ENCODE results near the gene LOXL1.
"Not testable (repeated sequence)": the region's sequence is repeated elsewhere in the genome, so short reads cannot be mapped to it uniquely, and the experiment has no call there.

LOXL1 gene

DNA sequence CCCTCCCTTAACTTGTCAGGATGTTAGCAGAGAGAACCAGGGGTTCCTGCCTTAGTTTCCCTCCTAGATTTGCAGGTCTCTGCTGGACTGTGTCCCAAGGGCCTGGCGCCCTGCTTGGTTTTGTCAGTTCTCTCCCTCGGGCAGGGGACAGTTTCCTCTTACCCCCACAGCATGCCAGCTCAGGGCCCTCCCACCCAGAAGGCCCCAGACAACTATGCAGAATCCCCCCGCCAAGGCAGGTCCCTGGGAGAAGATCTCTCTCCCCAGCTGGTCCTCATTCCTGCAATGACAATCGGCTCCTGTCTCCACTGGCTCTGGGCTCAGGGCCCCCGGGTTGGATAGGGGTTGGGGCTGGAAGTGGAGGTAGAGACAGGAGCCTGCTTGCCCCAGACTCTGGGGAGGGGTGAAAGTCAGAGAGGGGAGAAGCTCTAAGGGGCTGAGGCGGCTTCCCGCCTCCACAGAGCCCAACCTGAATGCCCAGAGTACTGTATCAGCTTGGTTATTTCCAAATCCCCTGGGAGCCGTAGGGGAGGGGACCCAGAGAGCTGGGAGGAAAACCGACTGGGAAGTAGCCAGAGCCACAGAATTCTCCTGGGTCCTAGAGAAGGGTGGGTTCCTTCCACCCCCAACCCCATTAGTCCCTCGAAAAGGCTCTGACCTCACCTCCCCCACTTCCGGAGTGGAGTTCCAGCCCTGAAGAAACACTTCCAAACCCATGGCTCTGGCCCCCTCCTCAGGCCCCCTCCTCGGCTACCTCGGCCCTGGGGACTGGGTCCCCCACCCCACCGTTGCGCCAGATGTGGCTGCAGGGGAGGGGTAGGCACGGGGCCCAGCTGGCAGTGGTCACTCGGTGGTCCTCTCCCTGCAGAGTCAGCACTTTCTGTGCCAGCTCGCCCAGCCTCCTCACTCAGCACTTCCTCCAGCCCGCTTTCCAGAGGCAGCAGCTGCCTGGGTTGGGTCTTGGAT lies 3.8 kb upstream of the LOXL1 start:
- DNase-seq (ENCODE audit: low read depth), result peak; percentile 68

DNA sequence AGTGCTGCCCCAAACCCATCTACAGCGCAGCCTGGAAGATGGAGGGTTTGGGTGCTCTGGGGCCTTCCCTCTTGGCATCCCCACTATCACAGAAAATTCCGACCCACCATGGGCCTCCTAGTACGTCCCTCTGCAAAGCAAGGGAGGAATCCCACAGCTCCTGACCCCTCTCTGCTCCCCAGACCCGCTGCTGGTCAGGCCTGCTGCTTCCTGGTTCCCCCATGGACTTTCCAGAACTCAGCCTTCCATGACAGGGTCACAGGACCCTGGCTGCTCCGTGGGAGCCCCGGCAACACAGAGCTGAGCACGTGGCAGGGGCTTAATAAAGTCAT lies 3.1 kb upstream of the LOXL1 start:
- no peak for DNase-seq (ENCODE audit: low read depth)

GRCh38 chr15:73923488-73924164 lies 2.6 kb upstream of the LOXL1 start:
- DNase-seq (ENCODE audit: low read depth), result no peak

DNA sequence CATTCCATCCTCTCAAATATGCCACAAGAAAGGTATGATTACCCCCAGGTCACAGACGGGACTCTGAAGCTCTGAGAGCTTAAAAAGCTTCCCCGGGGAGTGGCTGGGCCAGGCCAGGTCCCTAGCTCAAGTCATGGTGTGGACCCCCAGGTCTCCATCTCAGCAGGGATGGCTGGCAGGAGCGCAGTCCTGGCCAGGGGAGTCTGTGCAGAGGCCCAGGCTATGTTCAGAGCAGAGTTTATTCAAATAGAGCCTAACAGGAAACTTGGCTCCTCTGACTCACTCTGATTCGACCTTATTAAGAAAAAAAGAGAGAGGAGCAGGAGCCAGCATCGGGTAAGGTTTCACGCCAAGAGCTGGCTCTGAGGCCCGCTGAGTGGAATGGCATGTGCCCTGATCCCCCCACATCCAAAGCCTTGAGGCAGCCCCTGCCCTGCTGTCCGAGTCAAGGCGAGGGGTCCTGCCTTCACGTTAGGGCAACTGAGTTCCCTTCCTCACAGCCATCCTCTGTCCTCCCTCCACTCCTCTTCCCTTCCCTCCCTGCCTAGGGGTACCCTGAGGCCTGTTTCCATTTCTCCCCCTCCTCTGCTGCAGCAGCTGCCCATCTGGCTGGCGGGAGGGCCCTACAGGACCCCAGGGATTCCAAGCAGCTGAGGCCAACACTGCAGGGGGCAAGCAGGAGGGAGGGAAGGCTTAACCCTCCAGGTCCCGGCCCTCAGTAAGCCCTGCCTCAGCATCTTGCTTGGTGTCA lies 1.9 kb upstream of the LOXL1 start:
- DNase-seq (ENCODE audit: low read depth), result peak; percentile 75

GRCh38 chr15:73925848-73926218 lies 429 bp upstream of the LOXL1 start:
- DNase-seq (ENCODE audit: low read depth), result no peak

- no peak for DNase-seq (ENCODE audit: low read depth)
Observed at GRCh38 chr15:73927003-73927475, 777 bp downstream of the LOXL1 start.

- no peak for DNase-seq (ENCODE audit: low read depth)
Observed at GRCh38 chr15:73927476-73928240, 1.4 kb downstream of the LOXL1 start.

DNA sequence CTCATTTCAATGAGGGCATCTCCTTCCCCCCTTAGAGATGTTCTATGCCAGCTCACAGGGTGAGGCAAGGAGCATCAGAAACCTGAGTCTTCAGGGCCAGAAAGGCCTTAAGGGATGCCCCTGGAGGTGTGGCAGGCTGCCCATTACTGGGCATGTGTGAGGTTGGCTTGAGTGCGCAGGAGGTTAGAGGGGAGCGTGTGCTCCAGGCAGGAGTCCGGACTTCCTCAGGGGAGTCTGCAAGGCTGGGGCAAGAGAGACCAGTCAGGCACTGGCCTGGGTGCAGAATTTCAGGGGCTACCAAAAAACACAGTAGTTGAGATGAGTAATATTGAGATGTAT lies 1.9 kb downstream of the LOXL1 start:
- no peak for DNase-seq (ENCODE audit: low read depth)

- no peak for DNase-seq (ENCODE audit: low read depth)
Observed at GRCh38 chr15:73928971-73929627, 2.8 kb downstream of the LOXL1 start.

DNA sequence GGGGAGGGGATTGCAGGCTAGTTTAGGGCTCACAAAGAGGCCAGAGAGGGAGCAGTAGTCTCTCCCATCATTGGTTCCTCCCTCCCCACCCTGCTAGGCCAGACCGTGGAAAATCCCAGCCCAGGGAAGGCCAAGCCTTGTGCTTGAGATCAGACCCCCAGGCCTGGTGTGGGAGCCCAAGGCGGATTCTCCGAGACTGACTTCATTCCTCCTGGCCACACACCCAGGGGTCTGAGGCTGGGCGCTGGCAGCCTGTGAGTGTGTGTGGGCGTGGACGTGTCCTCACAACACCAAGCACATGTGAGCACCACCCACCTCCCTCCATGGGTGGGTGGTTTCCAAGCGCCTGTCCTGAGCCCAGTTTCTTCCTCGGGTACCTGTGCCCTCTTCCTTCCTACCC lies 4.1 kb downstream of the LOXL1 start:
- DNase-seq (ENCODE audit: low read depth), result peak; percentile 76

- no peak for DNase-seq (ENCODE audit: low read depth)
Observed at GRCh38 chr15:73930790-73931281, 4.6 kb downstream of the LOXL1 start.

GRCh38 chr15:73931441-73931840 lies 5.2 kb downstream of the LOXL1 start:
- no peak for DNase-seq (ENCODE audit: low read depth)

DNA sequence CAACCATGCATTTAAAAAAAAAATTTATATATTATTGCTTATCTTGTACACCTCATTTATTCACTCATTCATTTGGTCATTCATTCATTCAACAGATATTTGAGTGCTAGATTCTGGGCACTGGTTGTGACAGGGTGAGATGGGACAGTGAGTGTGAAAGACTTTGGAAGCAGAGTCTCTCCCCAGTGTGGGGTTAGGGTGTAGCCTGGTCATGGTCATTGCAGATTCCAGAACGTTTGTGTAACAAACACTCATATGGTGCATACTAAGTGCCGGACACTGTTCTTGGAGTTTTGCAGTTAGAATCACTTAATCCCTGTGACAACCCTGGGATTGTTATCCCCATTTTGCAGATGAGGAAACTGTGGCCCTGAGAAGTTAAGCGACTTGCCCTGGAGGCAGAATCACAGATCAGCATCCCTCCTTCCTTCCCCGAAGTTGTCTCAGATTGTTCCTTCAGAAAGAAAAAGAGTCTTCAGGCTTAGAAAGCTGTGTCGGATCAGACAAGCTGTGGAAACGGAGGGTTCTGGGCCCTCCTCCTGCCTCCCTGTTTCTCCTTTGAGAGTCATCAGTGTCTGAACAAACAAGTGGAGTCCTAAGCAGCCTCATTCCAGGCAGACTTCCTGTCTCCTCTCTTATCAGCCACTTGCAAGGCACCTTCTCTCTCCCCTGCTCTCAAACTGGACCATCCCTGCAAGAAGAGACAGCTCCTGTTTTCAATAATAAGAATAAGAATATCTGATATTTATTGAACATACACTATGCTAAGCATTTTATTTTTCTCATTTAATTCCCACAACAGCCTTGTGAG lies 6.3 kb downstream of the LOXL1 start:
- DNase-seq (ENCODE audit: low read depth), result peak; percentile 51

DNA sequence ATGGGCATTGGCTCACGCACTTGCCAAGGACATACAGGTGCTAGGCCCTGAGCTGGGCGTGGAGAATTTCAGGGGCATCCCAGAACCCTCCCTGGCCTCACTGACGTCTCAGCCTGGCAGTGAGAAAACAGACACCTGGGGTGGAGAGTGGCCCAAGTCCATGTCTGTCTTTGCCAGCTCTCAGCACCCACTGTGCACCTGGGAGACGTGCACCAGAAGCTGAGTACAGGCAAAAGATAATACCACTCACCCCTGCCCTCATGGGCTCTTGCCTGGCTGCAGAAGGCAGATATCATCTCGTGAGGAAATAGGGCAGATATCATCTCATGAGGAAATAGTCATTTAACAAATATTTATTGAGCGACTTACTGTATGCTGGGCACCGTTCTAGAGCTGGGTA lies 8.0 kb downstream of the LOXL1 start:
- no peak for DNase-seq (ENCODE audit: low read depth)

DNA sequence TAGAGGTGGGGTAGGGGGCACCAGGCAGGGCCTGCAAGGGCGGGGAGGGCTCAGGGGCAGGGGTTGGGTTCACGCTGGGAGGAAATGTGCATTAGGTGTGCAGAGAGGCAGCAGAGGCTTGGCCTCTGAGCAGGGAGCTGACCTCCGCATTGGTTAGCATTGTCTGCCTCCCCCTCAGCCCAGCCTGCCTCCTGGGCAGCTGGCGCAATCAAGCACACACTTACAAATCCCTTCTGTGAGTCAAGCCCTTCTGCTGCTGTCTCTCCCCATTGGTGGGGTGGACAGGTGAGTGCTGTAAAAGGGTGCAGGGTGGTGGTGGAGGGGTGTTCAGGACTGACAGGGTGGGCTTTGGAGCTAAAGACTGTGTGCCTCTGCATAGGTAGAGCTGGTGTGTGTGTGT lies 9.3 kb downstream of the LOXL1 start:
- peak; percentile 89 for DNase-seq (ENCODE audit: low read depth)

DNA sequence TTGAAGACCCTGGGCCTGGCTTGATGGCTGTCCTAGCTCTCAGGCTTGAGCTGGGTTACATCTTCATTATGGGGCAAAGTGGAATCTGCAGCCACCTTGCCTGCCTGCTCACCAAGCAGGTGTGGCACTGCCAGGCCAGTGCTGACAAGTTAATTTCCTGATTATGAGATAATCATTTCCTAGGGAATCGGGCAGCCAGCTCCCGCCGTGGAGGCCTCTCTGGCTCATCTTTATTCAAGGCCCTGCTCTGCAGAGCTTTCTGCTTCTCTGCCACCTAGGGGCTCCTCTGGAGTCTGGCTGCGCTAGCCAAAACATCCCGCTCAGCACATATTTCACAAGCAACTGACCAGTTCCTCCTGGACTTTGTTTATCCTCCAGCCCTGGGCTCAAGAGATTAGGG lies 9.9 kb downstream of the LOXL1 start:
- peak; percentile 81 for DNase-seq (ENCODE audit: low read depth)

DNA sequence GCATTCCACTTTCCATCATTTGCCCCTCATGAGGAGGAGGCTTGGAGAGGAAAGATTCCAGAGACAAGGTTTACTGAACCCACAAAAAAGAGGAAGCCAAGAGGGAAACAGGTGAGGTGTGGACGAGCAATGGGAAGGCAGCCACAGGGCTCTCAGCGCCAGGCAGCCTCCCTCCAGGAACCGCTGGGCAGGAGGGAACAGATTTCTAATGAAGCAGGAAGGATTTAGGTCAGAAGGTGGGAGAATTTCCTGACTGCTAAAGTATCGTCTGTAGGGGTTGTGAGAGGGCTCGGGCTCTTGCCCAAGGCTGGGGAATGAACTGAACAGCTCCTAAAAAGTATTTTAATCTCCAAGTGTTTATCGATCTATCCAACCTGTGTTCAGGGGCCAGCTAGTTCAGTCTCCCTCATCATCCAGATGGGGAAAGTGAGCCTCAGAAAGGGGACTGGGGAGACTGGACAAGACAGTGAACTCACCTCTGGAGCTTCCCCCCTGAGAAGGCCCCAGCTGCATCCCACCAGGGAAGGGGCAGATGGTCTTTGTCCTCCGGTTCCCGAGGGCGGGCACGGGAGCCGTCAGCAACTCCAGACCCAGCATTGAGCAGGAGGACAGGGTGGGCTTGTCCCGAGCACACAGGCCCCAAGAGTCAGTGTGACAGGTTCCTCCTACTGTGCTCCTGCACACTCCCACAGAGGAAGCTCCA lies 10.5 kb downstream of the LOXL1 start:
- no peak for DNase-seq (ENCODE audit: low read depth)

GRCh38 chr15:73937296-73937695 lies 11.0 kb downstream of the LOXL1 start:
- no peak for DNase-seq (ENCODE audit: low read depth)

- DNase-seq (ENCODE audit: low read depth), result no peak
Observed at GRCh38 chr15:73937726-73938125, 11.5 kb downstream of the LOXL1 start.

GRCh38 chr15:73938516-73938915 lies 12.3 kb downstream of the LOXL1 start:
- DNase-seq (ENCODE audit: low read depth), result not testable (repeated sequence)
